Endothelial cell of umbilical vein (primary cell): Measurements from ENCODE around the gene ARHGEF17. TPM values are rescaled to one million over a fixed set of nuclear protein-coding genes. Genes with fewer than 3 reads are reported as not detected.

Experiments used
- BruUV-seq: library from RNA; stranded (reverse); fragments of 400-500 nt; replicated peaks from 2 replicates; lab custom pipeline; 2021; lab: Mats Ljungman, UMichigan
- CTCF ChIA-PET: fragments of 300-600, 350-600 bp; sonication (Branson Sonifier 250); formaldehyde crosslinking; loops from one replicate; lab custom pipeline; 2021; ENCODE audit warnings: antibody characterized with exemption, inconsistent platforms; lab: Charles Lee
- POLR2A ChIA-PET: fragments of 300-600, 350-600 bp; sonication (Branson Sonifier 250); formaldehyde crosslinking; loops from one replicate; lab custom pipeline; 2021; ENCODE audit warnings: antibody characterized with exemption, inconsistent platforms; lab: Charles Lee
- DNase-seq: peaks from one replicate; pipeline ENCODE4 v3.0.0-alpha.2; 2011; ENCODE audit warnings: low read depth, low spot score
- FAIRE-seq: peaks from 2 replicates; lab custom pipeline; 2011; peaks lifted over from hg19 to GRCh38; lab: Jason Lieb, UNC
- H2AFZ ChIP-seq: 2 replicates; pipeline ENCODE4 v1.6.0; 2012; ENCODE audit warnings: low read depth, low read length, control low read depth, inconsistent platforms
- H3K27ac ChIP-seq: 2 replicates; pipeline ENCODE4 v1.5.1; 2011; ENCODE audit warnings: low read depth, mild to moderate bottlenecking, control low read depth, low read length, moderate library complexity; ENCODE audit not compliant: insufficient read depth
- H3K27me3 ChIP-seq, 2 experiments: 2 replicates each; pipeline versions ENCODE4 v1.6.0 to v1.6.1; 2011; ENCODE audit warnings: low read length in 2 of 2, mixed read lengths in 1 of 2; ENCODE audit not compliant: control insufficient read depth in 2 of 2, insufficient read depth in 2 of 2
- H3K36me3 ChIP-seq, 2 experiments: 2 replicates in 1 of 2; 3 replicates in 1 of 2; pipeline ENCODE4 v1.5.1; 2011; ENCODE audit warnings: low read length in 2 of 2, mild to moderate bottlenecking in 1 of 2, moderate library complexity in 1 of 2; ENCODE audit not compliant: control insufficient read depth in 2 of 2, insufficient read depth in 2 of 2; ENCODE audit errors: extremely low read depth in 1 of 2
- H3K4me1 ChIP-seq: 3 replicates; pipeline ENCODE4 v1.5.1; 2011; ENCODE audit warnings: mild to moderate bottlenecking, low read length; ENCODE audit not compliant: control insufficient read depth, insufficient read depth; ENCODE audit errors: extremely low read depth
- H3K4me2 ChIP-seq: 2 replicates; pipeline ENCODE4 v1.6.1; 2011; ENCODE audit warnings: low read length, control low read depth, mixed read lengths; ENCODE audit not compliant: insufficient read depth
- H3K4me3 ChIP-seq, 3 experiments: fragments of 200-600 bp in 1 of 3; sonication (generic), shearing (Covaris generic) in 1 of 3; replicated peaks in 1 of 3; 2 replicates each; pipeline ENCODE4 v1.5.1; 2011 to 2016; ENCODE audit warnings: control low read depth in 3 of 3, low read length in 3 of 3, mild to moderate bottlenecking in 2 of 3, inconsistent platforms in 1 of 3, low read depth in 1 of 3, moderate library complexity in 1 of 3; ENCODE audit not compliant: insufficient read depth in 1 of 3
- H3K79me2 ChIP-seq: 2 replicates; pipeline ENCODE4 v1.6.0; 2012; ENCODE audit warnings: low read length, inconsistent platforms; ENCODE audit not compliant: control insufficient read depth, insufficient read depth
- H3K9ac ChIP-seq: replicated peaks from 2 replicates; pipeline ENCODE3; 2011; ENCODE audit warnings: low read length, control low read depth; ENCODE audit not compliant: insufficient read depth; ENCODE audit errors: extremely low read depth
- H3K9me1 ChIP-seq: replicated peaks from 3 replicates; pipeline ENCODE4 v1.6.0; 2011; ENCODE audit warnings: mild to moderate bottlenecking, low read length; ENCODE audit not compliant: control insufficient read depth, insufficient read depth; ENCODE audit errors: extremely low read depth
- H3K9me3 ChIP-seq: replicated peaks from 2 replicates; pipeline ENCODE4 v1.5.1; 2012; ENCODE audit warnings: low read length, inconsistent platforms; ENCODE audit not compliant: control insufficient read depth, insufficient read depth
- H4K20me1 ChIP-seq: replicated peaks from 2 replicates; pipeline ENCODE3; 2011; ENCODE audit warnings: mild to moderate bottlenecking, low read length; ENCODE audit not compliant: control insufficient read depth, insufficient read depth; ENCODE audit errors: extremely low read depth
- FOS ChIP-seq: IDR thresholded peaks from 2 replicates; pipeline ENCODE4 v1.6.1; 2011; ENCODE audit warnings: mild to moderate bottlenecking, low read length, moderate library complexity, borderline replicate concordance; ENCODE audit not compliant: insufficient read depth
- JUN ChIP-seq: IDR thresholded peaks from 2 replicates; pipeline ENCODE4 v1.6.1; 2011; ENCODE audit warnings: borderline replicate concordance, low read depth; ENCODE audit not compliant: insufficient read length, insufficient read depth
- MYC ChIP-seq: IDR thresholded peaks from one replicate; pipeline ENCODE4 v1.6.1; 2011; ENCODE audit warnings: mild to moderate bottlenecking, low read depth, low read length
- POLR2A ChIP-seq: IDR thresholded peaks from 2 replicates; pipeline ENCODE4 v1.6.1; 2012; ENCODE audit warnings: low read depth, mild to moderate bottlenecking, control low read depth, low read length
- POLR2AphosphoS5 ChIP-seq: IDR thresholded peaks from 2 replicates; pipeline ENCODE4 v1.6.1; 2012; ENCODE audit warnings: low read depth, mild to moderate bottlenecking, control low read depth, low read length, moderate library complexity; ENCODE audit not compliant: insufficient read depth
- dilution Hi-C: fragments of 300-500 bp; cut with MboI; formaldehyde crosslinking; loops from one replicate; pipeline ENCODE4 v1.15.0; 2019; ENCODE audit warnings: low sequenced_read_pairs; ENCODE audit not compliant: extremely low pct_ligation_motif_present
- intact Hi-C: fragments of 100-400 bp; cut with micrococcal nuclease; formaldehyde crosslinking; loops from one replicate; pipeline ENCODE4 v1.10.0; 2022
- polyA plus RNA-seq, 4 experiments: library from polyadenylated mRNA; depleted of rRNA in 3 of 4; stranded (reverse) in 3 of 4; unstranded in 1 of 4; fragments of >200 nt; gene quantifications; 2 replicates each; pipeline versions ENCODE4 v1.2.1 to v1.2.3, GENCODE V29; 2011 to 2012; ENCODE audit warnings: missing spikeins in 1 of 4
- total RNA-seq: library from RNA; stranded (reverse); gene quantifications from 2 replicates; pipeline ENCODE4 v1.2.3, GENCODE V29; 2021

The ARHGEF17 gene
- total and polyA plus RNA-seq, 2 donors (not counting 3 experiments of a cell fraction or from before 2014, with no cell fraction given), result 74.9 to 89.9 TPM

DNA sequence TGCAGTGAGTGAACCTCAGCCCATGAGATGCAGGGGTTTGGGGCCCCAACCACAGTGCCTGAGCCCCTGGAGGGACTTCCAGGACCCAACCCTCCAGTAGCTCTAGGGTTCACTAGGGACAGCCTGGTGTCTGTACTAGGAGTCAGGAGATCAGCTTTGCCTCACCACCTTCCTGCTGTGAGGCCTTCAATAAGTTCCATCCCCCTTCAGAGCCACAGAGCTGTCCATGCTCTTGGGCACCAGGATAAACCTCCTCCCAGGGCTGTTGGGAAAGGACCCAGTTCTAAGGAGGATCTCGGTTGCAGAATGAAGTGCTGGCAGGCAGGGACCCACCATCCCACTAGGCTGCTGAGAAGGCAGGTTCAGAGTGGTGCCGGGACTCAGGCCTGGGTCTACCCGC lies 9.7 kb downstream of the ARHGEF17 start:
- no TSS peak for BruUV-seq

DNA sequence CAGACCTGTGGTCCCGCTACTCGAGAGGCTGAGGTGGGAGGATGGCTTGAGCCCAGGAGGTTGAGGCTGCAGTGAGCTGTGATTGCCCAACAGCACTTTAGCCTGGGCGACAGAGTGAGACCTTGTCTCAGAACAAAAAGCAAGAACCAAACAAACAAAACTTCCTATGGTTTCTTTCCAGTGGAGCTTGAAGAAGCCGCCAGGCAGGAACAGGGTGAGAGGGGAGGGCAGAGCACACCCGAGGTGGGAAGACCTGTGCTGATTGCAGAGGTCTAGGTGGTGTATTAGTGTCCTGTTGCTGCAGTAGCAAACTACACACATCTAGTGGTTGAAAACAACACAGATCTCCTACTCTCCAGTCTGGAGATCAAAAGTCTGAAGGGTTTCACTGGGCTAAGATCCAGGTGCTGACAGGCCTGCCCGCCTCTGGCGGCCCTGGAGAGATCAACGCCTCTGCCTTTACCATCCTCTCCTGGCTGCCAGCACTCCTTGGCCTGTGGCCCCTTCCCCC lies 10.5 kb downstream of the ARHGEF17 start:
- ChIA-PET POLR2A (no interaction called here), CTCF (interaction anchor here (16.0 kb wide), 1 partner anchor 17 kb away, joined by 455 read pairs; no protein-coding TSS in a partner anchor)
- peaks cover 0 to 3% of the 10 kb centered on the region in 2 experiments for H3K36me3 ChIP-seq
- DNase-seq, result no peak
- dilution Hi-C loops, result no loop called here
- no peak overlapping the region for H2AFZ ChIP-seq
- no peak overlapping the region for H3K27ac ChIP-seq
- intact Hi-C loops, result no loop called here
- no TSS peak for BruUV-seq
- no peak for TF ChIP-seq POLR2A
- no peak for TF ChIP-seq JUN
- TF ChIP-seq POLR2AphosphoS5, result no peak
- H3K4me1 ChIP-seq, result peaks cover 37% of the 10 kb centered on the region
- H3K27me3 ChIP-seq, result no peaks in the 10 kb centered on the region
- no peak overlapping the region for H3K4me3 ChIP-seq
- H4K20me1 ChIP-seq, result no peaks in the 10 kb centered on the region
- H3K4me2 ChIP-seq, result no peak overlapping the region
- no peaks in the 10 kb centered on the region for H3K9me3 ChIP-seq
- FAIRE-seq, result no peak
- peaks cover 20% of the 10 kb centered on the region for H3K79me2 ChIP-seq
- no peak overlapping the region for H3K9ac ChIP-seq
- no peaks in the 10 kb centered on the region for H3K9me1 ChIP-seq

More for the DNA sequence above, 9.7 kb downstream of the ARHGEF17 start:
- no peak for DNase-seq
- no peak for FAIRE-seq
- peaks cover 0 to 3% of the 10 kb centered on the region in 2 experiments for H3K36me3 ChIP-seq
- dilution Hi-C loops, result no loop called here
- H2AFZ ChIP-seq, result no peak overlapping the region
- no peaks in the 10 kb centered on the region for H4K20me1 ChIP-seq
- POLR2A ChIA-PET, result no interaction called here
- H3K4me2 ChIP-seq, result no peak overlapping the region
- TF ChIP-seq MYC (no peak), FOS (no peak)
- no peak overlapping the region for H3K4me3 ChIP-seq
- H3K4me1 ChIP-seq, result peaks cover 37% of the 10 kb centered on the region
- H3K9me1 ChIP-seq, result no peaks in the 10 kb centered on the region
- H3K27ac ChIP-seq, result no peak overlapping the region
- H3K79me2 ChIP-seq, result peaks cover 28% of the 10 kb centered on the region
- no peak overlapping the region for H3K9ac ChIP-seq
- H3K27me3 ChIP-seq, result no peaks in the 10 kb centered on the region
- intact Hi-C loops, result no loop called here
- CTCF ChIA-PET, result interaction anchor here (0.7 to 16.0 kb wide), 2 partner anchors 10 to 18 kb away, joined by 4 to 455 read pairs; partner anchors contain the start of gene ARHGEF17
- H3K9me3 ChIP-seq, result no peaks in the 10 kb centered on the region
